ENCODE results near the gene EBNA1BP2. TPM values are rescaled to one million over a fixed set of nuclear protein-coding genes. Genes with fewer than 3 reads are reported as not detected.

The EBNA1BP2 gene
- total and polyA plus RNA-seq, 2 of the 4 experiments (the other 2 are of a cell fraction): 82.8 to 135 TPM

GRCh38 chr1:43206600-43207228, 34.6 kb upstream of the EBNA1BP2 start (continued):
- TF ChIP-seq BHLHE40 (IDR thresholded peaks at IDR 0.05; ENCODE audit: low read depth, low read length) (peak; percentile 91), RFX5 (IDR thresholded peaks at IDR 0.05; ENCODE audit: low read depth, low read length) (no peak)

DNA sequence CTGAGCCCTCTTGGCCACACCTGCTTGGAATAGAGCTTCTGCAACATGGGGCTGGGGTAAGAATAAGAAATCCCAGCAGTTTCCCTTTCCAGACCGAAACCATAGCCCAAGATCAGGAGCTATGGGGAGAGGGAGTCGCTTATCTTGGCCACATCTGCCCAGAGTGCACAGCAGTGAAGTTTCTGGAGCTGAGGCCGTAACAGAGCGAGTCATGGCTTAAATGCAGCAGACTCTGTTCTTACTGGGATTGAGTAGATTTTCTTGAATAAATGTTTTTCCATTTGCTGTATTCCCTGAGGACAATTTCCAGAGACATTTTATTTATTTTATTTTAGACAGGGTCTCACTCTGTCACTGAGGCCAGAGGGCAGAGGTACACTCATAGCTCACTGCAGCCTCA, 33.6 kb upstream of the EBNA1BP2 start:
- H2AK5ac ChIP-seq (ENCODE audit: low read depth, low read length): peak overlapping the region; percentile 93
- no peak overlapping the region for H3K4me3 ChIP-seq (ENCODE audit: insufficient read depth, low read depth, low read length)
- H3K9me3 ChIP-seq (ENCODE audit: control insufficient read depth, insufficient read depth, low read length): no peaks in the 10 kb centered on the region
- peaks cover 0 to 7% of the 10 kb centered on the region in 2 experiments; a peak in 2 of 4 replicates for H3K79me1 ChIP-seq (ENCODE audit: low read depth in 1 of 2, low read length in 2 of 2)
- CTCF ChIA-PET: no interaction called here
- H2BK5ac ChIP-seq (ENCODE audit: low read depth, low read length, poor library complexity, severe bottlenecking): peak overlapping the region; percentile 88
- H3K36me3 ChIP-seq (ENCODE audit: control insufficient read depth, insufficient read depth, low read length): no peaks in the 10 kb centered on the region
- in situ Hi-C loops (cut with MboI; ENCODE audit: low sequenced_read_pairs): no loop called here
- H2AFZ ChIP-seq (replicated peaks; ENCODE audit: low read length, poor library complexity): peak overlapping the region; percentile 78
- POLR2A ChIA-PET (ENCODE audit: unreplicated experiment): no interaction called here
- H4K20me1 ChIP-seq (ENCODE audit: insufficient read depth, low read length): no peaks in the 10 kb centered on the region
- peak overlapping the region; percentile 67 to 93 for H4K8ac ChIP-seq (ENCODE audit: low read depth in 2 of 2, low read length in 2 of 2)
- no peak overlapping the region for H3K9ac ChIP-seq (ENCODE audit: low read depth, low read length)
- intact Hi-C loops (cut with micrococcal nuclease): loop anchor here (1.0 kb wide), 1 partner anchor 33 kb away; the partner anchor contains the start of genes CFAP57 and EBNA1BP2
- DNase-seq: peak; percentile 64
- no TSS peak for BruUV-seq (replicated peaks)
- H2BK20ac ChIP-seq (ENCODE audit: low read depth, low read length): peak overlapping the region; percentile 82
- H3K4ac ChIP-seq (ENCODE audit: low read depth, low read length): peak overlapping the region; percentile 86
- peak overlapping the region; percentile 94 for H4K91ac ChIP-seq (ENCODE audit: insufficient read depth, low read depth, low read length)
- peaks cover 27% of the 10 kb centered on the region for H3K9me1 ChIP-seq (ENCODE audit: insufficient read depth, low read length)
- peak overlapping the region; percentile 92 for H3K27ac ChIP-seq (ENCODE audit: insufficient read depth, low read length)
- H3K4me1 ChIP-seq (ENCODE audit: control insufficient read depth, insufficient read depth, low read length): peaks cover 18% of the 10 kb centered on the region
- peak overlapping the region; percentile 57 for H4K5ac ChIP-seq (ENCODE audit: low read depth, low read length)
- peak; percentile 9; the same call in 1 of the 2 replicates for ATAC-seq (ENCODE audit: low read depth)
- peak overlapping the region; percentile 89; the same call in 1 of the 2 replicates for H3K23ac ChIP-seq (ENCODE audit: low read depth, low read length)
- peak overlapping the region; percentile 89 for H2BK120ac ChIP-seq (ENCODE audit: low read depth, low read length)
- H2BK15ac ChIP-seq (ENCODE audit: low read depth, low read length): peak overlapping the region; percentile 87; the same call in 2 of the 3 replicates
- no peak overlapping the region for H3K4me2 ChIP-seq (ENCODE audit: low read depth, low read length)
- H3K14ac ChIP-seq (replicated peaks; ENCODE audit: low read depth, low read length): peak overlapping the region; percentile 69
- no peaks in the 10 kb centered on the region for H3K27me3 ChIP-seq (ENCODE audit: control insufficient read depth, insufficient read depth, low read length)
- H3K56ac ChIP-seq (ENCODE audit: extremely low read depth, insufficient read depth, low read length): peak overlapping the region; percentile 88
- dilution Hi-C loops (cut with HindIII; ENCODE audit: low sequenced_read_pairs, unreplicated experiment): no loop called here
- peak overlapping the region; percentile 98 for H3K18ac ChIP-seq (ENCODE audit: low read depth, low read length)
- peak overlapping the region; percentile 91 for H2AK9ac ChIP-seq (replicated peaks; ENCODE audit: low read depth, low read length, poor library complexity)
- 100% methylated on average over 1 of the region's 4 CpGs; no CpG with 5 or more reads in 1 of the 2 experiments for WGBS, 2 experiments (ENCODE audit: extremely low coverage in 2 of 2, insufficient read length in 1 of 2)
- TF ChIP-seq MXI1 (IDR thresholded peaks at IDR 0.05; ENCODE audit: borderline replicate concordance, low read depth, low read length) (no peak), RFX5 (IDR thresholded peaks at IDR 0.05; ENCODE audit: low read depth, low read length) (no peak), POLR2A (IDR thresholded peaks at IDR 0.05; ENCODE audit: low read depth, low read length) (no peak), MAFK (IDR thresholded peaks at IDR 0.05; ENCODE audit: low read depth, low read length) (no peak), NFE2L2 (IDR thresholded peaks at IDR 0.05; ENCODE audit: low read depth, low read length) (no peak), SMC3 (IDR thresholded peaks at IDR 0.05; ENCODE audit: low read depth, low read length) (no peak), FOS (IDR thresholded peaks at IDR 0.05; ENCODE audit: low read depth, low read length) (no peak), RAD21 (IDR thresholded peaks at IDR 0.05; ENCODE audit: low read length) (no peak), MAZ (IDR thresholded peaks at IDR 0.05; ENCODE audit: borderline replicate concordance, low read depth, low read length) (no peak), BHLHE40 (IDR thresholded peaks at IDR 0.05; ENCODE audit: low read depth, low read length) (no peak), CEBPB (IDR thresholded peaks at IDR 0.05; ENCODE audit: low read depth, low read length) (no peak), CHD1 (IDR thresholded peaks at IDR 0.05; ENCODE audit: low read depth, low read length) (no peak)
- TF ChIP-seq, protein P1, sequence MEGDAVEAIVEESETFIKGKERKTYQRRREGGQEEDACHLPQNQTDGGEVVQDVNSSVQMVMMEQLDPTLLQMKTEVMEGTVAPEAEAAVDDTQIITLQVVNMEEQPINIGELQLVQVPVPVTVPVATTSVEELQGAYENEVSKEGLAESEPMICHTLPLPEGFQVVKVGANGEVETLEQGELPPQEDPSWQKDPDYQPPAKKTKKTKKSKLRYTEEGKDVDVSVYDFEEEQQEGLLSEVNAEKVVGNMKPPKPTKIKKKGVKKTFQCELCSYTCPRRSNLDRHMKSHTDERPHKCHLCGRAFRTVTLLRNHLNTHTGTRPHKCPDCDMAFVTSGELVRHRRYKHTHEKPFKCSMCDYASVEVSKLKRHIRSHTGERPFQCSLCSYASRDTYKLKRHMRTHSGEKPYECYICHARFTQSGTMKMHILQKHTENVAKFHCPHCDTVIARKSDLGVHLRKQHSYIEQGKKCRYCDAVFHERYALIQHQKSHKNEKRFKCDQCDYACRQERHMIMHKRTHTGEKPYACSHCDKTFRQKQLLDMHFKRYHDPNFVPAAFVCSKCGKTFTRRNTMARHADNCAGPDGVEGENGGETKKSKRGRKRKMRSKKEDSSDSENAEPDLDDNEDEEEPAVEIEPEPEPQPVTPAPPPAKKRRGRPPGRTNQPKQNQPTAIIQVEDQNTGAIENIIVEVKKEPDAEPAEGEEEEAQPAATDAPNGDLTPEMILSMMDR (conservative IDR thresholded peaks at IDR 0.05; ENCODE audit: low read depth, low read length): no peak
- TF ChIP-seq, protein P2, sequence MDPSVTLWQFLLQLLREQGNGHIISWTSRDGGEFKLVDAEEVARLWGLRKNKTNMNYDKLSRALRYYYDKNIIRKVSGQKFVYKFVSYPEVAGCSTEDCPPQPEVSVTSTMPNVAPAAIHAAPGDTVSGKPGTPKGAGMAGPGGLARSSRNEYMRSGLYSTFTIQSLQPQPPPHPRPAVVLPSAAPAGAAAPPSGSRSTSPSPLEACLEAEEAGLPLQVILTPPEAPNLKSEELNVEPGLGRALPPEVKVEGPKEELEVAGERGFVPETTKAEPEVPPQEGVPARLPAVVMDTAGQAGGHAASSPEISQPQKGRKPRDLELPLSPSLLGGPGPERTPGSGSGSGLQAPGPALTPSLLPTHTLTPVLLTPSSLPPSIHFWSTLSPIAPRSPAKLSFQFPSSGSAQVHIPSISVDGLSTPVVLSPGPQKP (IDR thresholded peaks at IDR 0.05; ENCODE audit: borderline replicate concordance, low read depth, low read length): no peak

Measured in IMR-90 (cell line).